ENCODE results near the gene UBXN11.

Gene UBXN11

GRCh38 chr1:26259005-26259404 lies 47.4 kb downstream of the UBXN11 start:
- DNase-seq = no peak

DNA sequence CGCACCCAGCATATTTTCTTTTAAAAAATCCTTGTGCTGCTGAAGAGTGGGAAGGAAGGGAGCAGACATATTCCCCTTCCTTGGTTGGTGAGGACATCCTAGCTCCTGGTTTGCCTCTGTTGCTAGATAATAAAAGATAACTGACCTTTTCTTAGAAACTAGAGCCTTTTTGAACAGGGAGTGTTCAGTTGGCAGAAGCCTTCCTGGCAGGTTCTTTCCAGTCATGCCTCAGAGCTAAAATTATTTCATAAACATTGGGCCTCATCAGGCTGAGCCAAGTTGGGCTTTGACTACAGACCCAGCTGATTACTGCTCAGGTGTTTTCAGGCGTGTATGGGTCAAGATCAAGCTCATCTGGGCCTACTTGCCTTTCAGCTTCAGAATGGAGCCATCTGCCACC lies 49.2 kb downstream of the UBXN11 start:
- no peak for DNase-seq

GRCh38 chr1:26254404-26254803 lies 52.0 kb downstream of the UBXN11 start:
- no peak for DNase-seq

- no peak for DNase-seq
Measured at GRCh38 chr1:26252718-26253117, 53.7 kb downstream of the UBXN11 start.

DNA sequence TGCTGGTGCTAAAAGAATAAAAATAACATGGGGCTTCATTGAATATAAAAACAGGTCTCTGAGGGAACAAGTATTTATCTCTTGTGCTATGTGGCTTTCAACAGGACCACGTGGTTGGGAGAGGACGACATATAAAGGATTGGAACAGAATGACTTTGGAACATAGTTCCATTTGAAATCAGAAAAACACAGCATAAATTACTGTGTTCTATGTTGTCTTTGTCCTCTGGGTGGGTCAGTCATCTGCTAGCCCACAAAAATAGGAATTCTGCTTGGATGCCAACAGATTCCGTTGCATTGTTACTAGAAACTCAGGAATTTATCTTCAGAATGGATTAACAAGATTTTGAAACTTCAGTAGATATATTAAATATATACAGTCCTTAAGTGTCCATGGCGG lies 66.5 kb downstream of the UBXN11 start:
- no peak for DNase-seq

- DNase-seq = no peak
Measured at GRCh38 chr1:26237230-26237966, 69.0 kb downstream of the UBXN11 start.

DNA sequence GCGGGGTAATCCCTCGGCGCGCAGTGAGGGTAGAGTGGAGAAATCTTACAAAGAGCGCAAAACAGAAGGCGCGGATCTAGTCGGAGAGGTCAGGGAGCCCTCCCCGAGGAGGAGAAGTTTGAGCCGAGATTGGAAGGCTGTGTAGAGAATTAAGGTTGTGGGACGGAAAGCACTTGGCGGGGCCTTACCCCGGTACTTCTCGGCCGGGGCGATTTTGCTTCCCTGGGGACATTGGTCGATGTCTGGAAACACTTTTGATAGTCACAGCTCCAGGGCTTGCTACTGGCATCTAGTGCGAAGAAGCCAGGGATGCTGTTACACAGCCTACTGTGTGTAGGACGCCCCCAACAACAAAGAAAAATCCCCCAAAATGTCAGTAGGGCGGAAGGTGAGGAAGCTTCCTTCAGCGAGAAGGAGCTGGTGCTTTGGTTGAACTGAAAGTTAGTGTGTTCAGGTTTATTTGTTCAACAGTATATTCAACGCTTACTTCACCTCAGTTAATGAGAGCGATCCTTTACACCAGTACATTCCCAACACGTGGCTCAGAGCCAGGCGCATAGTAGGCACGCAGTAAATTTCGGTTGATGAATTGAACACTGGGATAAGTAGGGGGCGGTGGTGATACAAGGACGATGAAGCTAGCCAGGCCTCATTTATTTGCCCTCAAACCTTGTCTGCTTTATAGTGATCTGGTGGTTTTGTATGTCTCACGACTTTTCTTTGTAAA lies 71.6 kb downstream of the UBXN11 start:
- no peak for DNase-seq

GRCh38 chr1:26233903-26234643 lies 72.4 kb downstream of the UBXN11 start, which contains the start of gene CEP85:
CEP85 (plus strand) TSS chr1:26234200; CDS start chr1:26239784, 5,584 bp downstream.
- peak; percentile 99 for DNase-seq

Measured in activated gamma-delta T cell treated with Interleukin-2 at 50 U/mL for 16 hours (primary cell).